K562 (cell line): ENCODE results near the gene CLIC3. TPM values are rescaled to one million over a fixed set of nuclear protein-coding genes. Genes with fewer than 3 reads are reported as not detected.

Source experiments
- ATAC-seq: fragments of 200-7000 bp; cut with Tn5 transposase; 3 replicates; pipeline ENCODE4 v1.9.1; 2020; ENCODE audit warnings: moderate library complexity
- BruUV-seq: library from RNA; stranded (reverse); fragments of 400-500 nt; replicated peaks from 2 replicates; lab custom pipeline; 2021; lab: Mats Ljungman, UMichigan
- CTCF ChIA-PET: fragments of 300-600 bp; formaldehyde crosslinking; extraction: SDS; loops from one replicate; lab custom pipeline; 2021; ENCODE audit warnings: low intra/inter-chr PET ratio; lab: Yijun Ruan, JAX
- POLR2A ChIA-PET: fragments of 300-600, 350-650 bp; sonication (Branson Sonifier 250); formaldehyde crosslinking; extraction: SDS; loops from one replicate; lab custom pipeline; 2021; ENCODE audit warnings: antibody characterized with exemption, inconsistent platforms; lab: Yijun Ruan, JAX
- DNase-seq, 4 experiments: peaks; one replicate each; pipeline versions ENCODE4 v3.0.0 to v3.0.0-alpha.2; 2011 to 2018; ENCODE audit warnings: low spot score in 3 of 4, mixed read lengths in 3 of 4; ENCODE audit errors: extremely low read depth in 1 of 4
- FAIRE-seq: peaks from 2 replicates; lab custom pipeline; 2011; peaks lifted over from hg19 to GRCh38; lab: Jason Lieb, UNC
- H2AFZ ChIP-seq: 2 replicates; pipeline ENCODE4 v1.6.0; 2011; ENCODE audit warnings: low read depth, low read length, control low read depth, inconsistent platforms
- H3K27ac ChIP-seq: fragments of 200-600 bp; 3 replicates; pipeline ENCODE4 v1.8.0; 2011; ENCODE audit warnings: low read depth, mild to moderate bottlenecking, control low read depth, inconsistent platforms, low read length, moderate library complexity, mixed read lengths; ENCODE audit errors: extremely low read depth
- H3K27me3 ChIP-seq, 2 experiments: fragments of 300-600 bp in 1 of 2; 2 replicates in 1 of 2; 3 replicates in 1 of 2; pipeline versions ENCODE4 v1.6.0 to v1.8.0; 2011; ENCODE audit warnings: inconsistent platforms in 2 of 2, low read length in 2 of 2, mild to moderate bottlenecking in 1 of 2, mixed read lengths in 1 of 2, moderate library complexity in 1 of 2; ENCODE audit not compliant: control insufficient read depth in 2 of 2, insufficient read depth in 2 of 2
- H3K36me3 ChIP-seq: fragments of 300-600 bp; 3 replicates; pipeline ENCODE4 v1.8.0; 2011; ENCODE audit warnings: mild to moderate bottlenecking, low read length, inconsistent platforms; ENCODE audit not compliant: control insufficient read depth, insufficient read depth
- H3K4me1 ChIP-seq, 2 experiments: fragments of 200-600 bp in 1 of 2; replicated peaks in 1 of 2; 2 replicates in 1 of 2; 3 replicates in 1 of 2; pipeline versions ENCODE4 v1.5.1 to v1.8.0; 2011; ENCODE audit warnings: inconsistent platforms in 2 of 2, low read length in 2 of 2, mild to moderate bottlenecking in 1 of 2, mixed read lengths in 1 of 2, moderate library complexity in 1 of 2; ENCODE audit not compliant: control insufficient read depth in 2 of 2, insufficient read depth in 2 of 2
- H3K4me2 ChIP-seq: 2 replicates; pipeline ENCODE4 v1.6.1; 2011; ENCODE audit warnings: low read length, control low read depth, inconsistent platforms, mixed read lengths; ENCODE audit not compliant: insufficient read depth
- H3K4me3 ChIP-seq: fragments of 200-600 bp; sonication (generic), shearing (Covaris generic); 2 replicates; pipeline ENCODE4 v1.5.1; 2016; ENCODE audit warnings: control low read depth, inconsistent platforms
- H3K79me2 ChIP-seq: fragments of 200-600 bp; 3 replicates; pipeline ENCODE4 v1.8.0; 2011; ENCODE audit warnings: low read length, inconsistent platforms; ENCODE audit not compliant: control insufficient read depth, insufficient read depth
- H3K9ac ChIP-seq, 2 experiments: 2 replicates each; pipeline versions ENCODE4 v1.6.0 to v1.6.1; 2011; ENCODE audit warnings: low read depth in 2 of 2, low read length in 2 of 2, control low read depth in 1 of 2, inconsistent platforms in 1 of 2, mild to moderate bottlenecking in 1 of 2, mixed read lengths in 1 of 2; ENCODE audit not compliant: insufficient read depth in 1 of 2
- H3K9me1 ChIP-seq: one replicate; pipeline ENCODE4 v1.6.0; 2011; ENCODE audit warnings: inconsistent platforms, mild to moderate bottlenecking, low read length, moderate library complexity; ENCODE audit not compliant: control insufficient read depth, insufficient read depth
- H3K9me3 ChIP-seq: replicated peaks from 2 replicates; pipeline ENCODE4 v1.5.1; 2011; ENCODE audit warnings: low read depth, low read length, inconsistent platforms; ENCODE audit not compliant: control insufficient read depth, insufficient read depth
- H4K20me1 ChIP-seq: replicated peaks from 2 replicates; pipeline ENCODE4 v1.6.1; 2011; ENCODE audit warnings: low read length, inconsistent platforms, mixed read lengths; ENCODE audit not compliant: control insufficient read depth, insufficient read depth
- ARNT ChIP-seq, 2 experiments: fragments of 450-650 bp; IDR thresholded peaks; 2 replicates each; pipeline ENCODE4 v1.6.1; 2016; ENCODE audit warnings: mild to moderate bottlenecking in 1 of 2
- ATF3 ChIP-seq, 2 experiments: fragments of 450-650 bp in 1 of 2; sonication (generic) in 1 of 2; formaldehyde crosslinking in 1 of 2; IDR thresholded peaks in 1 of 2; conservative IDR thresholded peaks in 1 of 2; 2 replicates each; pipeline versions ENCODE4 v1.6.1 to v1.8.1; 2016 to 2023; ENCODE audit warnings: mild to moderate bottlenecking in 2 of 2, moderate library complexity in 2 of 2, inconsistent platforms in 1 of 2, missing genetic modification reagents in 1 of 2
- CHD1 ChIP-seq: fragments of 200-600 bp; sonication (generic); IDR thresholded peaks from one replicate; pipeline ENCODE4 v1.6.1; 2012; ENCODE audit warnings: mild to moderate bottlenecking, moderate library complexity, low read length, inconsistent platforms
- DACH1 ChIP-seq: fragments of 450-650 bp; IDR thresholded peaks from 2 replicates; pipeline ENCODE4 v1.6.1; 2018; ENCODE audit not compliant: partially characterized antibody
- EWSR1 ChIP-seq: fragments of 450-650 bp; IDR thresholded peaks from 2 replicates; pipeline ENCODE4 v1.6.1; 2018; ENCODE audit warnings: borderline replicate concordance, mild to moderate bottlenecking, low read depth, moderate library complexity; ENCODE audit not compliant: partially characterized antibody
- FOXP4 ChIP-seq: sonication (generic); formaldehyde crosslinking; IDR thresholded peaks from 2 replicates; pipeline ENCODE4 v1.8.0; 2022; ENCODE audit warnings: mild to moderate bottlenecking, missing genetic modification reagents, borderline replicate concordance
- HDAC2 ChIP-seq: fragments of 450-650 bp; IDR thresholded peaks from 2 replicates; pipeline ENCODE4 v1.6.1; 2016; ENCODE audit warnings: mild to moderate bottlenecking
- MEIS2 ChIP-seq: fragments of 450-650 bp; IDR thresholded peaks from 2 replicates; pipeline ENCODE4 v1.6.1; 2014; ENCODE audit warnings: mild to moderate bottlenecking; ENCODE audit not compliant: partially characterized antibody
- NFE2 ChIP-seq: IDR thresholded peaks from 2 replicates; pipeline ENCODE4 v1.6.1; 2014; ENCODE audit warnings: antibody characterized with exemption, low read depth
- SMAD3 ChIP-seq: fragments of 450-650 bp; formaldehyde crosslinking; conservative IDR thresholded peaks from 2 replicates; pipeline ENCODE4 v1.4.0; 2020; ENCODE audit warnings: mild to moderate bottlenecking
- ZEB2 ChIP-seq: fragments of 450-650 bp; IDR thresholded peaks from 2 replicates; pipeline ENCODE4 v1.6.1; 2016
- ZNF134 ChIP-seq: fragments of 250-450 bp; sonication (Bioruptor Pico); conservative IDR thresholded peaks from 2 replicates; pipeline ENCODE4 v1.4.0; 2020
- ZNF589 ChIP-seq: fragments of 200-800 bp; sonication (Bioruptor generic); IDR thresholded peaks from 2 replicates; pipeline ENCODE4 v1.6.1; 2016; ENCODE audit warnings: low read depth, missing genetic modification characterization, missing compliant biosample characterization
- whole genome bisulfite sequencing: fragments of 100-300 bp; shearing (Covaris generic); methylation state at CpG from one replicate; pipeline ENCODE4 v1.1.6; 2016; ENCODE audit warnings: low coverage, mixed read lengths; ENCODE audit not compliant: insufficient coverage; ENCODE audit errors: missing lambda C conversion rate; 5-methylcytosine and 5-hydroxymethylcytosine counted together
- in situ Hi-C: fragments of 300-500 bp; cut with MboI; formaldehyde crosslinking; loops from 4 replicates; pipeline ENCODE4 v1.15.0; 2018; ENCODE audit warnings: inconsistent platforms, mixed read lengths
- intact Hi-C: fragments of 100-400 bp; cut with micrococcal nuclease; formaldehyde crosslinking; loops from 2 replicates; pipeline ENCODE4 v1.14.2; 2022
- polyA plus RNA-seq, 8 experiments: library from polyadenylated mRNA; depleted of rRNA in 4 of 8; stranded (reverse) in 5 of 8; unstranded in 3 of 8; fragments of >200 nt; fragmentation: Nextera tagmentation in 2 of 8; fragmentation: Illumina TruSeq in 1 of 8; extraction: Ambion mirVana in 2 of 8; extraction: Trizol in 1 of 8; gene quantifications; 2 replicates each; pipeline versions ENCODE4 v1.2.1 to v1.2.3, GENCODE V29; 2011 to 2014; ENCODE audit warnings: inconsistent platforms in 1 of 8, missing spikeins in 1 of 8
- total RNA-seq, 7 experiments: library from RNA; depleted of rRNA in 6 of 7; stranded (reverse); fragments of >200 nt in 6 of 7; fragmentation: Illumina TruSeq in 2 of 7; extraction: Trizol in 2 of 7; gene quantifications; 2 replicates each; pipeline versions ENCODE4 v1.2.1 to v1.2.3, GENCODE V29; 2011 to 2021; ENCODE audit warnings: low replicate concordance in 1 of 7
- TF ChIP-seq, protein P1 (sequence below): fragments of 250-450 bp; sonication (Bioruptor Pico); IDR thresholded peaks from 2 replicates; pipeline ENCODE4 v1.8.0; 2021; ENCODE audit warnings: moderate library complexity, mild to moderate bottlenecking, inconsistent platforms

CLIC3 gene
- total and polyA plus RNA-seq, 9 of the 15 experiments (the other 6 are each of a cell fraction or from before 2014, with no cell fraction given), result 0.27 to 0.29 TPM; not detected in 7

DNA sequence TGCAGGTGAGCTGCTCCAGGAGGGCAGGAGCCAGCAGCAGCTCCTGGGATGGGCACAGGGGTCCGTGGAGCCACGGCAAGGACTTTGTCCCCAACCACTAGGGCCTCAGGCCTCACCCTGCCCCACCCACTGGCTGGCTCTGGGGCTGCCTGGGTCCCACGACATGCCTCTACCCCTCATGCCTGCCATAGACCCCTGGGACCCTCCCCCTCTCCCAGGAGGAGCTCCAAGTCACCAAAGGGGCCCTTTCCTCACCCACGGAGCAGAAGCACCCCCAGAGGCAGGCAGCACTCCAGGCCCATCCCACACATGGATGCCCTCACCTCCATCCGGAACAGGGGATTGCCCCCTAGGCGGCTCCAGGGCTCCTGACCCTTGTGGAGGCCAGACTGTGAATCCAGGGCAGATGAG, 25.2 kb upstream of the CLIC3 start:
- ATAC-seq (no peak; the same call in 2 of the 3 replicates), DNase-seq (no peak), FAIRE-seq (no peak)
- no peaks in the 10 kb centered on the region for H3K9me1 ChIP-seq
- intact Hi-C loops (no loop called here), in situ Hi-C loops (no loop called here)
- ChIA-PET POLR2A (no interaction called here), CTCF (no interaction called here)
- H3K4me2 ChIP-seq, result no peak overlapping the region
- TF ChIP-seq HDAC2 (no peak), EWSR1 (no peak), MEIS2 (no peak), ZNF134 (no peak), ARNT (IDR thresholded peaks at IDR 0.05) (no peak), ZNF589 (CRISPR knock-in tag) (no peak), DACH1 (no peak), NFE2 (no peak), SMAD3 (no peak), CHD1 (no peak), ATF3 (IDR thresholded peaks at IDR 0.05) (no peak), ATF3 (CRISPR knock-in tag; conservative IDR thresholded peaks at IDR 0.05) (no peak), FOXP4 (no peak), ZEB2 (no peak)
- TF ChIP-seq, protein P1, sequence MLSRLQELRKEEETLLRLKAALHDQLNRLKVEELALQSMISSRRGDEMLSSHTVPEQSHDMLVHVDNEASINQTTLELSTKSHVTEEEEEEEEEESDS (CRISPR knock-in tag), result no peak
- no peak overlapping the region for H3K4me3 ChIP-seq
- H3K36me3 ChIP-seq, result no peaks in the 10 kb centered on the region
- H3K27me3 ChIP-seq, result no peaks in the 10 kb centered on the region
- H3K27ac ChIP-seq, result no peak overlapping the region
- H3K9ac ChIP-seq, result no peak overlapping the region; a peak in 1 of 4 replicates
- no peaks in the 10 kb centered on the region for H3K9me3 ChIP-seq
- H3K4me1 ChIP-seq, result peaks cover 4 to 87% of the 10 kb centered on the region in 2 experiments; a peak in 4 of 5 replicates
- WGBS, result 28% methylated on average over 4 of the region's 6 CpGs
- 0 out of 2 replicates have a peak, but pooled peaks cover 5% of the 10 kb centered on the region for H4K20me1 ChIP-seq
- H2AFZ ChIP-seq, result no peak overlapping the region
- H3K79me2 ChIP-seq, result no peaks in the 10 kb centered on the region
- BruUV-seq, result no TSS peak
